ENCODE data around the gene ARHGDIG.
A peak's percentile ranks its signal among the peaks of the same experiment; 100 is the strongest.
"Not testable (repeated sequence)": the region's sequence is repeated elsewhere in the genome, so short reads cannot be mapped to it uniquely, and the experiment has no call there.

ARHGDIG gene

DNA sequence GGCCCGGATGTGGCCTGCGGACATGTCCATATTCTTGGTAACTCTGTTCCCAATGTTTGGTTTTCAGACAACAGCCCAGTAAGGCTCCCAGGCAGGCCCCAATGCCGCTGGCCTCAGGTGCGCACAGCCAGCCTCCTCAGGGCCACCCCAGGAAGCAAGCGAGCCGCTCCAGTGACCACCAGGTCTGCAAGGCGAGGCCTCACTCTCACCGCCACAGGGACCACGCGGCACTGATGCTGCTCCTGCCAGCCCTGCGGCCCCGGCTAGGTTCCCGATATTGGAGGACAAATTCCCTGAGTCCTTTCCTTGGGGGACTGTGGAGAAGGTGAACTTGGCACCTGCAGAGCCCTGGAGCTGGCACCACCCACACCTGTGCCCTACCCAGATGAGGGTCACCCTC is 21.6 kb downstream of the ARHGDIG start:
- DNase-seq: no peak

DNA sequence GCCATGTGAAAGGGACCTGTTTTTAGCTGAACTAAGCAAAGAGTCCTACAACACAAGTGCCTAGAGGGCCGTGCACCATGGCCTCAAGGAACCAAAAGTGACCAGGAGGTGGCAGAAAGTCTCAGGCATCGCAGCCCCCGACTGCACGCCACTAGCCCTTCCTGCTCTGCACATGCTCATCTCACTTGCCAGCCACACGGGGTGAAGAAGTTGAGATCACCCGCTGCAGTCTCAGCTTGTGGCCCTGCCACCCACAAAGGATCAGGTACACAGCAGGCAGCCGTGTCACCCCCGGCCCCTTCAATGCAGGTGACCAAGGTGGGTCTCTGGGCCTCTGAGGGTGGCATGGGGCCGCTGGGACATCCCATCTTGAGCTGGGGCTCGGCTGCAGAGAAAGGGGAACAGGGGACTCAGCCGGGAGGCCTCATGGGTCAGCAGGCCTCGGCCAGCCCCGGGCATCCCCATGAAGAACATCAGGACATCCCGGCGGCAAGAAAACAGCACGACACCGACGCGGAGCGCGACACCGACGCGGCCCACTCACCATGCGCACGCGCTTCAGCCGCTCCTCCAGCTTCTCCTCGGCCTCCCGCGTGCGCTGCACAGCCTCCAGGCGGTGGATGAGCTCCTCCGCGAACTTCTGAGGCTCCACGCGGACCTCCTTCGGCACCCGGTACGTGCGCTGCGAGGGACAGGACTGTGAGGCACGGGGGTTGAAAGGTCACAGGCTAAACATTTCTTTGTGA is 23.5 kb downstream of the ARHGDIG start:
- DNase-seq: no peak

DNA sequence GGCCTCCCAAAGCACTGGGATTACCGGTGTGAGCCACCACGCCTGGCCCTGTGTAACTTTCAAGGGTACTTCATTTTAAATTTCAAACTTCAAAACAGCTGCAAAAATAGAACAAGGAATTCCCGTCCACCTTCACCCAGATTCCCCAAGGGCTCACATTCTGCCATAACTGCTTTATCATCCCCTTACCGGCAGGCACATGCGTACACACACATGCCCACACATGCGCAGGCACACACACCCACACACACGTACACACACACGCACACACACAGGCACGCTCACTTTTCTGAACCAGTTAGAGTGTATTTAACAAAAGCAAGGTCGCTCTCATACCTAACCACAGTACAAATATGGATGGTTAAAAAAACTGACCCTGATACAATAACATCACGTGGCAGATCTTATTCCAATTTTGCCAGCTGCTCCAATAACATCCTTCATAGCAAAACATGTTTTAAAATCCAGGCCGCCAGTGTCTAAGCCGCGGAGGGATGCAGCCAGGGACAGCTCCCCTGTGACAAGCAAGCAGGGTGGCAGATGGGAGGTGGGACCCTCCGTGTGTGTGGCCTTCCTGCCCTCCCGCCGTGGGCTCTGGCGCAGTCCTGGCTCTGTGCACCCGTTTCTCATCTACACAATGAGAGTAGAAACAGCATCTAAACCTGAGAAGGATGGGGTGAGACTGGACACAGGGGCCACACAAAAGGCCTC is 25.7 kb downstream of the ARHGDIG start:
- DNase-seq: no peak

DNA sequence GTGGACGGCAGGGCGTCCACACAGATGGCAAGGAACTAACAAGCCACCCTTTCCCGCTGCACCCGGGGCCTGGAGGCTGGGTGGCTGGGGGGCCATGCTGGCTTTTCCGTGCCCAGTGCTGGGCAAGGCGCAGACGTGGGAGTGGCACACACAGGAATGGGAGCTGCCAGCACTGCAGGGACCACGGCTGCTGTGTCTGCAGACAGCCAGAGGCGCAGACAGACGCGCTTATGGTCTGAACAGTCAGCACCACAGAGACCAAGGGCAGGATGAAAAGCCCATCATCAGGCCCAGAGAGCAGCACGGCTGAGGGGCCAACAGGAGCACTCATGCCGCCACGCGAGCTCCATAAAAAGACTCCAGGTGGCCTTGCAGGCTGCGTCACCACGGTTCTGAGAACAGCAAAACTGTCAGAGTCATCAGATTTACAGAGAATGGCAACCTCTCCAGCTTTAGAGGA is 26.6 kb downstream of the ARHGDIG start:
- DNase-seq: peak; percentile 5

DNA sequence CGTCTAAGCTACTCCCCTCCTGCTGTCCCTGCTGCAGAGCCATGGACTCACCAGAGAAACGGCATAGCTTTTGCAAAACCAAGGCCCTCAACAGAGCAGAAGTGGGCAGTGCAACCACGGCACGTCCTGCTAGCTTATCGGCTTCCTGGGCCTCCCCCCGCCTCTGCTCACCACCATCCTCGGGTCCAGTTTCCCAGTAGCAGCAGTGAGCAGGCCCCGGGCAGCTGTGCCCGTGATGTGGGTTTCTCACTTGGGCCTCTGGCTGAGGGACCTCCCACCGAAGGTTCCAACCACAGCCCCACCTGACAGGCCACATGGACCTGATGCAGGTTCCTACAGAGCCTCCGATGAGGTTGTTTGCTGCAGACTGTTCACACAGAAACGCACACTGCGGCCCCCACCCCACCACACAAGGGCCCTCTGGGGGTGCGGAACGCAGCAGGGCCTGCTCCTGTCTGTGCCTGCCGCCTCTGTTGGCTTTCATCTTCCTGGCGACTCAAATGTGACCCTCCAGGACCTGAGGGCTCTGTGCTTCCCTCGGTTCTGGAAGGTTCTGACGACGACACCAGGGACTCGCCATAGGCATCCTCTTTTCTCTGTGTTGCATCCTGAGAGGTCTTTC is 27.4 kb downstream of the ARHGDIG start:
- DNase-seq: no peak

DNA sequence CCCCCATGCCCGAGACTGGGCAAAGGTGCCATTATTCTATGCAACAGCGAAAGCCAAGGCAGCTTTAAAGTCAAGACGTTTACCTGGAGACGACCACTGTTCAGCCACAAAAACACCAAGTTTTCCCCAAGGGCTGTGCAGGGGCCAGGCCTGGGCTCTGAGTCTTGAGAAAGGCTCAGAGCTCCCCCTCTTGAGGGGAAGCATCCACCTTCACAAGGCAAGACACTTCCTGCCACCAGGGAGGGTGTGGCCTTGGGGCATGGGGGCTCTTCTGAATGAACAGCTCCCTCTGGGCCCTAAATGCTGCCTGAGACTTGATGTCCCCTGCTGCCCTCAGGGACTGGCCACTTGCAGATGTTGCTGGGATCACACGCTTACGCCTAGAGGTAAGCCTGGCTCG is 29.1 kb downstream of the ARHGDIG start:
- no peak for DNase-seq

DNA sequence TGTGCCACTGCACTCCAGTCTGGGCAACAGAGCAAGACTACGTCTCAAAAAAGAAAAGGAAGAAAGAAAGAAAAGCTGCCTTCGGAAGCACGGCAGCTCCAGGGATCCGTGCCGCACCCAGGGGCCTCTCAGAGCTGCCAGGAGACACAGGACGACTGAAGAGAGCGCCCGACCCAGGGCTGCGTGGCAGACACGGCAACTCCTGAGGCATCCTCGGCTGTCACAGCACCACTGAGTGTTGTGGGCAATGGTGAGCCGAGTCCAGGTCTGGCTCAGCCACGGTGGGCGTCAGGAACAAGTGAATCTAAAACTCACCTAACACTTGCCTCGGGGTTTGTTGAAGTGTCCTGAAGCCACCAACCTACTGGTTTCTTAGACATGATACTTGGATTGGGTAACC is 31.3 kb downstream of the ARHGDIG start:
- DNase-seq: no peak

DNA sequence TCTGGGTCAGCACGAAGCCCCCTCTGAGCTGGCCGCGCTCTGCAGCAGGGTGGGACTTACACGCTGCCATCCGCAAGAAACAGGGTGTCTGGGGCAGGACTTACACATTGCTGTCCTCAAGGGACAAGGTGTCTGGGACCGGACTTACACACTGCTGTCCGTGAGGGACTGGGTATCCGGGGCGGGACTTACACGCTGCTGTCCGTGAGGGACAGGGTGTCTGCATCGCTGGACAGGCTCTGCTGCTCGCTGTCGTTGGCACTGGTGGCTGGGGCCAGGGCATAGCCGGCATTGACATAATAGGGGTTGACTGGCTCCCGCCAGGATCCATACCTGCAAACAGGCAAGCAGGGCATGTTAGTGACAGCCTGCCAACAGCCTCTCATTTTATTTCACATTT is 34.0 kb downstream of the ARHGDIG start:
- DNase-seq: no peak

DNA sequence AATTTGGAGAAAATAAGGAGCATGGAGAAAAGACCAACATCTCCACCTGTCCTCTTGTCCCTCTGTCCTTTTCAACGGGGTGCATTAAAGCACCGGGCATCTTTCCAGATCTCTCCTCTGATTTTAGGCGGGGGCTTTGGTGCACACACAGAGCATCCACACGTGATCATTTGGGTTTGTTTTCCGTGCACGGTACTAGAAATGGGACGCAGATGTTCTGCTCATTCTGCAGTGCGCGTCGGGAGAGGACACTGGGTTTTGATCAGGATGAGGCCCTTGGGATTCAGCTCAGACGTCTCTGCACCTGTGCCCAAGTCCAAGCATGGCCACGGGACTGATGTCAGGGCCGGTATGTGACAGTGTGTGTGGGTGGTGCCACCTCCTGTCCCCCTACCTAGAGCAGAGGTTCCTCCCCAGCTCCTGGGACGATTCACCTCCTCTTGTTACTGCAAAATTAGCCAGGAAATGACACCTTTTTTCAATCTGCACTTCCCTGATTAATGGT is 34.5 kb downstream of the ARHGDIG start:
- peak; percentile 87 for DNase-seq

DNA sequence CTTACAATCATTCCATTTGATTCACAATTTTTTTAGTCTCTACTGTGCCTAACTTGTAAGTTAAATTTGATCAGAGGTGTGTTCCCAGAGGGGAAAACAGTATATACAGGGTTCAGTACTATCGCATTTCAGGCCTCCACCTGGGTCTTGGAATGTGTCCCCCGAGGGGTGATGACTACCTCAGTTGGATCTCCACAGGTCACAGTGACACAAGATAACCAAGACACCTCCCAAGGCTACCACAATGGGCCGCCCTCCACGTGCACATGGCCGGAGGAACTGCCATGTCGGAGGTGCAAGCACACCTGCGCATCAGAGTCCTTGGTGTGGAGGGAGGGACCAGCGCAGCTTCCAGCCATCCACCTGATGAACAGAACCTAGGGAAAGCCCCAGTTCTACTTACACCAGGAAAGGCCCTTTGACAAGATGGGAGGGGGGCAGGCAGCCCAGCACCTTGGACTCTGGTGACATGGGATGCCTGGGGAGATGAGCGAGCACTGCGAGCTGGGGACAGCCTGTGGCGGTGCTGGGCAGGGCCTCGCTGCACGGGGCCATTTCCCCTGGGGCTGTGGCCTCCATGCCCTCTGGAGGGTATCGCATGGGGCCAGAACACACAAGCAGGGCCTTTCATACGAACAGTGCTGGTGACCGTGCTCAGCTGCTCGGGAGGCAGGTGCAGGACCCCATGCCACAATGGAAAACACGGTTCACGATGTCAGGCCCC is 36.5 kb downstream of the ARHGDIG start:
- no peak for DNase-seq

DNA sequence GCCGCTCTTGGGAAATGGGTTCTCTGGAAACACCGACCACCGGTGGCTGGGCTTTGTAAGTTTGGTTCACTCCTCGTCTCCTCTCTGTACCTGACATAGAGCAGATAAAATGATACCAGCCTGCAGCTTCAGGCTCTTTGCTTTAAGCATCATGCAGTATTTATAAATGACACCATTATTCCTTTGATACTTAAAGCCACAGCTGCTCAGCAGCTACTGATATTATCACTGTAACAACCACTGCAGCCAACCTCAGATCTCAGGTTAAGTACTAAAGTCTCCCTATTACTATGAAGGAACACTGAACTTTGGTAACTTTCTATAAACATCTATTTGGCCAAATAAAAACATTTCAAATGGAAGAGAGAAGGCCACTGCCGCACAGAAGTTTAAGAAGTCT is 37.2 kb downstream of the ARHGDIG start:
- no peak for DNase-seq

DNA sequence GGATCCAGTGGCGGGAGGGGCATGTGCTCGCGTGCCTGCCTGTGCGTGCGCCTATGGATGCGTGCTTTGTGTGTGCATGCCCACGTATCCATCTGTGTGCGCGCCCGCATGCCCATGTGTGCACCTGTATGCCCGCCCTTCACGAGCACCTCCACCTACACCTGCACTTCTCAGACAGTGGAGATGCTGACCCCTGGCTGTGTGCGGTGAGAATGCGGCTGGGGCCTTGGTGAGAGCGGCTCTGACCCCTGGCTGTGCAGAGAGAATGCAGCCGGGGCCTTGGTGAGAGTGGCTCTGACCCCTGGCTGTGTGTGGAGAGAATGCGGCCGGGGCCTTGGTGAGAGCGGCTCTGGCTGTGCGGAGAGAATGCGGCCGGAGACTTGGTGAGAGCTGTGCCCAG is 38.2 kb downstream of the ARHGDIG start:
- no peak for DNase-seq

DNA sequence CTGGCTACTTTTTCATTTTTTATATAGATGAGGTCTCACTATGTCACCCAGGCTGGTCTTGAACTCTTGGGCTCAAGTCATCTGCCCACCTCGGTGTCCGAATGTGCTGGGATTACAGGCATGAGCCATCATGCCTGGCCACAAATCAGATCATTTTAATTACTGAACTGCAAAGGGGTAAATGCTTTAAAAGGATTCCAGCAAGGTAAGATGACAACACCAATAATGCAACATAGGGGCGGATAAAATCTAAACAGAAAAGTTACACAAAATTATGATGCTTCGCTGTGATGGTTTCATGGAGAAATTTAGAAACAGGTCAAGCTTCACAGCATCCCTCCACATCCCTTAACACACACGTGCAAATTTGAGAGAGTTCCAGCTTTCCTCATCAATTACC is 39.8 kb downstream of the ARHGDIG start:
- no peak for DNase-seq

DNA sequence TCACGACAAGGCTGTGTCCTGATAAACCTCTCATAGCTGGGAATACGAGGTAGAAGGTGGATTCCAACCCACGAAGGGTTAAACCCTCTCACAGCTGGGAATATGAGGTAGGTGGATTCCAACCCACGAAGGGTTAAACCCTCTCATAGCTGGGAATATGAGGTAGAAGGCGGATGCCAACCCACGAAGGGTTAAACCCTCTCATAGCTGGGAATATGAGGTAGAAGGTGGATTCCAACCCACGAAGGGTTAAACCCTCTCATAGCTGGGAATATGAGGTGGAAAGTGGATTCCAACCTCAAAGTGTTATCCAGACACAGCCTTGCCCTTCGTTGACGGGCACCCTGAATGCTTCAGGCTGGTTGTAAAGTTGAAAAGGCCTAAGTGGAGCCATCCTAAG is 41.1 kb downstream of the ARHGDIG start:
- DNase-seq: no peak

DNA sequence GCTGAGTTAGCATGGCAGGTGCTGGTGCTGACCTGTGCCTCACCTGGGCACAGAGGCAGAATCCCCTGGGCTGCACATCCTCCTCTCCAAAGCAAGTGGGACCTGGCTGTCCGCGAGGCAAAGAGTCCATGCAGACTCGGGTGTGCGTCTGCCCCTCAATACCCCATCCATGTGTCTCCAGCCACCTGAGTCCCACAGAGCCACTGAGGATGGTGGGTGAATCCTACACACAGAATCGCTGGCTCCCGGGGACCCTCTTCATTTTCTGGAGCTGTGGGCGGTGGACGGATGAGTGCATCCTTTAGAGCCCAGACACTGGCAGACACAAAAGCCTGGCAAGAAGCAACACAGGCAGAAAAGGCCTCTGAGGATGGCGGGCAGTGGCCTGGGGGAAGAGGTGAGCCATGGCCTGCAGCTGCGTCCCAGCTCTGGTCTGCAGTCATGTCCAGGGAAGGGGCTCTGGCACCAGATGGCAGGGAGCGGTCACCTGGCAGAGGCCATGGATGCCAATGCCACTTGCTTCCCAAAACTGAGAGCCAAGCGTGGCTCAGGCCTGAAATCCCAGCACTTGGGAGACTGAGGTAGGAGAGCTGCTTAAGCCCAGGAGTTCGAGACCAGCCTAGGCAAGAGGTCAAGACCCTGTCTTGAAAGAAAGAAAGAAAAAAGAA is 42.2 kb downstream of the ARHGDIG start:
- DNase-seq: no peak

DNA sequence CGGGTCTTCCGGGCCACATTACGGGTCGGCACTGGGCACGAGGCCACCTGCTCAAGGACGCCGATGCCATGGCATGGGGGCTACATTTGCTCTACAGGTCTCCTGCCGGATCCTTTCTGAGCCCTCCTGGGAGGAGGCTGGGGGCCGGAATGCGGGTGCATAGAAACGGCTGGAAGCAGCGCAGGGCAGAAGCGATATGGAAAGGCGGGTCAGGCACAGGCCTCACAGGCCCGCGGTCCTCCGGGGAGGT is 43.7 kb downstream of the ARHGDIG start:
- no peak for DNase-seq

DNA sequence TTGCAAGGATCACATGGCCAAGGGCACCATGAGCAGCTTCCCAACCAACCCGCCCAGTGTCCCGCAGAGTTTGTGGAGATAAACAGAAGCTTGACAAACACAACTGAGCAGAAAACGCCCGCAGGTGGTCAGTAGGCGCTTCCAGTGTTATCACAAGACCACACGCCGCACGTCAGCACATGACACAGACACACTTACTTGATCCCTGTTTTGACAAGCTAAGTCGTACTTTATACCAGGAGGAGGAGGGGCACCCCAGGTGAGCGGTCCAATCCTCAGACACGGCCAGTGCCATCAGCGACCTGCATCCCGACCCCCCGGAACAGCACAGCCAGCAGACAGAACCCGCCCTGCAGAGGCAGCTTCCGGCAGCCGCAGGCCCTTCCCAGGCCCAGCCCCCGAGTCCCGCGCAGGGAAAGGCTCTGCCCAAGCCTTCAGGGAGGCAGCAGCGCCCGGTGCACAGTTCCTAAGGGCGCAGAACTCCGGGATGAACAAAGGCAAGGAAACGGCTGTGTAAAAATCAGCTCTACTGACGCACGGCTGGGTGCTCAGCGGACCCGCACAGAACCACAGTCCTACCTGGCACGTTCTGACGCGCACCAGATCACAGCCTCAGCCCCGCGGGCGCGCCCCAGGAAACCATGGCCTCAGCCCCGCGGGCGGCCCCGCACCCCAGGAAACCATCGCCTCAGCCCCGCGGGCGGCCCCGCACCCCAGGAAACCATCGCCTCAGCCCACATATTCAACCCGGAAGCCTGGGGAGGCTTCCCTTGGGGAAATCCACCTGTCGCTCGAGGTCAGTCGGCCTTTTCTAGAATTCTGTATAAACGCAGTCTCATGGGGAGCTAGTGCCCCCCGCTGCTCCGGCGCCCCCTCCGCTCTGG is 44.3 kb downstream of the ARHGDIG start:
- no peak for DNase-seq

DNA sequence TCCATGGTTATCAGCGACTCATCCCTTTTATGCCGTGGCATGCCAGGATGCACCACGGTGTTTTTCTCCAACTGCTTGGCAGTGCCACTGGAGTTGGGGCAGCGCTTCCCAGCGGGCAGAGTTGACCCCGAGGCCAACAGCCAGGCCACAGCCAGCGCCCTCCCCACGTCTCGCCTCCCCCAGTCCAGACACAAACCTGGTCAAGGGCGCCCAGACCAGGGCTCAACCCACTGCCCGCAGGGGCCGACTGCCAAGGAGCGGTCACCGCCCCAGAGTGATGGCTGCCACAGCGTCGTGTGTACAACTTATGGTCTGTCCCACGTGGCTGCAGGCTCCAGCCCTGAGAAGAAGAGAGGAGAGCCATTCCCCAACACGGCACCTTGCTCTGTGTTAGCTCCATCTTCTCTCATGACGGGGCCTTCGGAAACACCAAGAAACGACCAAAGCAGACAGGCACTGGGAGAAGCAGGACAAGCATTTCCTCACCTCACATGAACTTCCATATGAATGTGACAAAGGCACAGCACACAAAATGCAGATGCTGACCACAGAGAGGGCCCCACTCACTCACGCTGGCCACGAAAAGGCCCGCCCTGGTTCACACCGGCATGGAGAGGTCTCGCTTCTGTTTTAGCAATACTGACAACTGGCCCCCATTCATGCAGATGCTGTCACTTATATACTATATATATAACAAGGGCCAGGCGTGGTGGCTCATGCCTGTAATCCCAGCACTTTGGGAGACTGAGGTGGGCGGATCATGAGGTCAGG is 45.2 kb downstream of the ARHGDIG start:
- no peak for DNase-seq

DNA sequence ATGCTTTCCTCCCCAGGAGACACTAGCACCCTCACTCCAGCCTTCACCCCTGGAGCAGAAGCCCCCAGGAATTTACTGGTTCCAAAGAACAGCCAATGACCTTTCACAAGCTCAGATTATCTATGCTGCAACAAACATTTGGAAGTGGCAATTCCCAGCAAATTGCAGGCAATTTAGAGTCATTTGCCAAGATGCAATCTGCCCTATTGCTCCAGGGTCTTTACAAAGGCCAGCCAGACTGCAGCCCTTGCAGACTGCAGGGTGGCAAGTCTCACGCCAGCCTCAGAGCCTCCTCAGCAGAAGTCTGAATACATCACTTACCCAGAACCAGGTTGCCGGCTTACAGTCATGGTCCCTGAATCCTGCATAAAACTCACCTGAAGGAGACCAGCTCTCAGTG is 50.4 kb downstream of the ARHGDIG start:
- no peak for DNase-seq

DNA sequence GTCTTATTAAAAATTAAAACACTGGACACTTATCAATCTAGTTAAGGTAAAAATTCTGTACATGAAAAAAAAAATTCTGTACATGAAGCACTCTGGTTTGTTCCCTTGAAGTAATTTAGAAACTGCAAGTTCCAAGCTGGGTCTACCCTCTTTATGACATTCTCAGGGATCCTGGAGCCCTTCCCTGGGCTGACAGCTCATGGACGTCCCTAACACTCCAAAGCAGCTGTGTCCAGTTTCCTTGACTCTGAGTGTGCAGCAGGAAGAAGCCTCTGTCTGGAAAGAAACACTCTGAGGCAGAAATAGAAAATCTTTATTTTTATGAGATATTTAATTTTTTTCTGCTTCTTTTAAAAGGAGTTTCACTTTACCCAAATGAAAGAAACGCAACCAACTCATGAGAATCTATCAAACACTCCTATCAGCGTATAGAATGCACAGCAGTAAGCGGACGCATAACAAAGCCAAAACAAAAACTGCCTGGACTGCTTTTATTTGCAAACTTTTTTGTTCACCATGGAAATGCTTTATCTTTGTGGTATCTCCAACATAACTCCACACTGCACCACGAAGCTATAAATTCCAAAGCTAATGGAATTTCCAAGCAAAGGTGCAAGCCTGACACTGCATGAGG is 50.9 kb downstream of the ARHGDIG start:
- DNase-seq: not testable (repeated sequence)

All from NCI-H1092 treated with DMSO at 0.1 percent for 48 hours (cell line).